ENCODE results near the gene LRRC63.
A peak's percentile ranks its signal among the peaks of the same experiment; 100 is the strongest.
"Not testable (repeated sequence)": the region's sequence is repeated elsewhere in the genome, so short reads cannot be mapped to it uniquely, and the experiment has no call there.

The LRRC63 gene

GRCh38 chr13:46181840-46182490 is 29.8 kb upstream of the LRRC63 start, which contains the start of gene LCP1:
Gene LCP1, minus strand, starts transcription at chr13:46182177. Its CDS starts 22,515 bp downstream, at chr13:46159662.
- DNase-seq (ENCODE audit: low read depth) = peak; percentile 66

- DNase-seq (ENCODE audit: low read depth) = no peak
These were observed 29.2 kb upstream of the LRRC63 start for GRCh38 chr13:46182491-46182877.

GRCh38 chr13:46183018-46183946 is 28.4 kb upstream of the LRRC63 start:
- DNase-seq (ENCODE audit: low read depth) = no peak

GRCh38 chr13:46184277-46184699 is 27.4 kb upstream of the LRRC63 start:
- peak; percentile 62 for DNase-seq (ENCODE audit: low read depth)

DNA sequence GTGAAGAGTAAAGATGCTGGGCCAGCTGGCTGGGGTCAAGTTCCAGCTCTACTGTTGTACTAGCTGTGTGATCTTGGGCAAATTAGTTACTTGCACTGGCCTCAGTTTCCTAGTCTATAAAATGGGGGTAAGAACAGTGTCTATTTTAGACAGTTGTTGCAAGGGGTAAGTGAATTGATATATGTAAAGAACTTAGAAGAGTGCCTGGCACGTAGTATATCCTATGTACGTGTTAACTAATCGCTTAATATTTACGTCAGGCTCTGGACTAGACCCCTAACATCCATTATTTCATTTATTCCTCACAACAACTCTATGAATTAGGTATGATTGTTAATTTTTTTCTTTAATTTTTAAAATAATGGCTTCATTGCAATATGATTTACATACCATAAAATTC is 26.1 kb upstream of the LRRC63 start:
- no peak for DNase-seq (ENCODE audit: low read depth)

DNA sequence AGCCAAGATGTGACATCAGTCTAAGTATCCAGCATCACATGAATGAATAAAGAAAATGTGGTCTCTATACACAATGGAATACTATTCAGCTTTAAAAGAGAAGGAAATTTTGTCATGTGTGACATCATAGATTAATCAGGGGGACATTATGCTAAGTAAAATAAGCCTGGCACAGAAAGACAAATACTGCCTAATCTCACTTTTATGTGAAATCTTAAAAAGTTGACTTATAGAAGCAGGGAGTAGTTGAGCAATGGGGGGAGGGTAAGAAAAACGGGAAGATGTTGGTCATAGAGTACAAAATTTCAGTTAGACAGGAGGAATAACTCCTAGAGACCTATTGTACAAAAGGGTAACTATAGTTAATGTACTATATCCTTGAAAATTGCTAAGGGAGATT is 19.3 kb upstream of the LRRC63 start:
- no peak for DNase-seq (ENCODE audit: low read depth)

GRCh38 chr13:46195016-46195415 is 16.7 kb upstream of the LRRC63 start:
- DNase-seq (ENCODE audit: low read depth) = no peak

GRCh38 chr13:46197299-46198048 is 14.3 kb upstream of the LRRC63 start:
- DNase-seq (ENCODE audit: low read depth) = no peak

DNA sequence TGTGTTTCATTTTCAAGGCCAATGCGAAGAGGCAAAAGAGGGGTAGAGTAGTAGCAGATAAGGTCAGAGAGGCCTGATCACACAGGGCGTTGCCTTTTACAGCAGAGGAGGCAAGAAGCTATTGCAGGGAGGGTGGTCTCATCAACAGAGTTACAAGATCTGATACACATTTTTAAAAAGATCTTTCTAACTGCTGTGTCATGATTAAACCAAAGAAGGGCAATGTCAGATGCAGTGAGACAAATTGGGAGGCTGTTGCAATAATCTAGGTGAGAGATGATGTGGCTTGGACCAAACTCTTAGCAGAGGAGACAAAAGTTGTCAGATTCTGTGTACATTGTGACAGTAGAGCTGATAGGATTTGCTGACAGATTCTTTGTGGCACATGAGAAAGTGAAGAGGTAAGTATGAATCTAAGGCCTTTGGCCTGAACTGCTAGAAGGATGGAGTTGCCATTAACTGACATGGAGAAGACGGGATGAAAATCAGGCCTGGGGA is 13.0 kb upstream of the LRRC63 start:
- DNase-seq (ENCODE audit: low read depth) = no peak

GRCh38 chr13:46202188-46202795 is 9.4 kb upstream of the LRRC63 start:
- no peak for DNase-seq (ENCODE audit: low read depth)

DNA sequence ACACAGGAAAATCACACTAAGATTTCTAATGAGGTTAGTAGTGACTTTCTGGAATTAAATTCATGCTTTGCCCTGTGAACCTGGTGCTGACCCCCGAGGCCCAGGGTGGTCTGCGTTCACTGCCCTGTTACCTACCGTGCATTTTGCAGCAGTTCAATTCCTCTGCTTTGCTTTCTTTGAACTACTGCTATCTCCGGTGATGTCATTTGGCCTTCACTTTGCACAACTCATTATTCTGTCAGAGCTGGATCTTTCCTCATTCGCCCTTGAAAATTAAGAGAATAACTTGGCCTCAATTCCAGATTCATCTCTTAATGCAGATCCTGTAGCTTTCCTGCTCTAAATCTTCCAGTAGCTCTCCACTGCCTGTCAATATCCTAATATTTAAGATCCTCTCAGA is 8.8 kb upstream of the LRRC63 start:
- no peak for DNase-seq (ENCODE audit: low read depth)

DNA sequence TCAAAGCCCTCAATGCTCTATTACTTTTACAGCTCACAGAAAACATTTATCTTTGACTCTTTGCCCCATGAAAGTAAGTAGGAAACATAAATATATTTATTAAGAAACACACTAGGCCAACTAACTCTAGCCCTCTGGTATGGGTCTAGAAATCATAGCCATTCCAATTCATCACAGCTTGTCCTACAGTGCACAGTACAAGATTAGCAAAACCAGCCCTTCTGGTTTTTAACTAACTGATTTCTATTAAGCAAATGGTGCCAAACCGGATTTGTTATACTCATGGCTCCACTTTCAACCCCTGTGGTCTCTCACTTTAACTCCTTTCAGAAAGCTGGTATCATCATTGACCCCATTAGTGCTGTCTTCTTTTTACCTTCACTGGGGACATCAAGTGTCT is 5.6 kb upstream of the LRRC63 start:
- DNase-seq (ENCODE audit: low read depth) = no peak

GRCh38 chr13:46207828-46208227 is 3.9 kb upstream of the LRRC63 start:
- DNase-seq (ENCODE audit: low read depth) = no peak

DNA sequence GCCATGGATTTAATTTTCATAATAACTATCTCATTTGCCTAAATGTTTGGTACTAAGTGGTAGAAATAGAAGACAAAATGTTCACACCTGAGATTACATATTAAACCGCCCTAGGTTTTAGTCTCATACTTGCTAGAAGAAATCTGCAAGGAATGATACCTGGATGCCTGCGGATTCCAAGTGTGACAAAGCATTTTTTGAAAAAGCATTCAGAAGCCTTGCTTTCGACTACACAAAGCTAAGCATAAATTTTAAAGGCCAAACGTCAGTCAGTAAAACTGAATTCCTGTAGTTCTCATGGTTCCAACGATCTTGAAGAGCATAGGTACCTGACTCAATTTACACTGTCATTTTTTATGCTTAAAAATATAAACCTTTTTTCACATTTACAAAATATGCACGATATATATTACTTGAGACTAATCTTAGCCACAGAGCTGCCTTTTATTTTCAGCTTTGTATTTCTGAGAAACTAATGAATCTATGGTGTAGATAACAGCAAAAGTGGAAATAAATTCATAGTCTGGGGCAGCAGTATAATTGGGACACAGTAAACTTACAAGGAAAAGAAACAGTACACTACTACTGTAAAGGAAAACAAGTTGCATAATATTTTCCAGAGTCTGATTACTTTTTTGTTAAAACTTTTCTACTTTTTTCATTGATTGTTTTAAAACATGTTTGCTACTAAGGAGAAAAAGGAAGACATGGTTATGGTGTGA is 1.2 kb upstream of the LRRC63 start:
- no peak for DNase-seq (ENCODE audit: low read depth)

DNA sequence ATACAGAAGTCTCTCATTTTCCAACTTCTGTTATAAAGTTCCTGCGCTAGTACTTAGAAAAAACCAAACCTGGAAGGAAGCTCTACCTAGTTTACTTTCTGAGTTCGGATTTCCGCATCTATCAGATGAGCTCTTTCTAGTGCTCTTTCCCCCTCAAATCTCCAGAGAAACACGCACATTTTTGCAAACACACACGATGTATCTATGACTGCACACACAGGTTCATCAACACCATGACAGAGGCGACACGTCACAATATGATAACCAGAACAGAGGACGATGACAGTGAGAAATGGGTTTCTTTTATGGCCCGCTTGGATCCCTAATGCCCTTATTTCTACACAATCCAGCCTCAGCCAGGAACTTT is 629 bp upstream of the LRRC63 start:
- DNase-seq (ENCODE audit: low read depth) = no peak

- DNase-seq (ENCODE audit: low read depth) = no peak
These were observed 1.5 kb downstream of the LRRC63 start for GRCh38 chr13:46213242-46213641.

GRCh38 chr13:46214741-46215140 is 3.0 kb downstream of the LRRC63 start:
- not testable (repeated sequence) for DNase-seq (ENCODE audit: low read depth)

- not testable (repeated sequence) for DNase-seq (ENCODE audit: low read depth)
These were observed 8.5 kb downstream of the LRRC63 start for GRCh38 chr13:46220234-46220633.

DNA sequence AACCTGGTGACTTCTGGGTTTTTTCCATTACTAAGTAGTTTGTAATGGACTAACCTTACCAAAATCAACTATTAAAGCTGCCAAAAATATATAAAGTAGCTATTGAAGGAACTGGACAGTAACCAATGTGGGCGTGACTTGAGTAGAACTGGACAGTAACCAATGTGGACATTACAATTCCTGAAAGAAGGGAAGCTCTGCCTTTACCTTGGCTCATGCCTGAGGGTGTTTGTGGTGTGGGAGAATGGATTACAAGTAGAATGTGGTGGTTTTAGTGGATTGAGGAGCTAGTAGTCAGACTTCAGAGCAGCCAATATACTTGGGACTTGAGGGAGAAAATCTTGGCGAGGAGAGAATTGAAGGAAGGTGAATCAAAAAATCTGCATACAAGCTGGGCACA is 17.5 kb downstream of the LRRC63 start:
- no peak for DNase-seq (ENCODE audit: low read depth)

GRCh38 chr13:46232281-46232680 is 20.6 kb downstream of the LRRC63 start:
- no peak for DNase-seq (ENCODE audit: low read depth)

DNA sequence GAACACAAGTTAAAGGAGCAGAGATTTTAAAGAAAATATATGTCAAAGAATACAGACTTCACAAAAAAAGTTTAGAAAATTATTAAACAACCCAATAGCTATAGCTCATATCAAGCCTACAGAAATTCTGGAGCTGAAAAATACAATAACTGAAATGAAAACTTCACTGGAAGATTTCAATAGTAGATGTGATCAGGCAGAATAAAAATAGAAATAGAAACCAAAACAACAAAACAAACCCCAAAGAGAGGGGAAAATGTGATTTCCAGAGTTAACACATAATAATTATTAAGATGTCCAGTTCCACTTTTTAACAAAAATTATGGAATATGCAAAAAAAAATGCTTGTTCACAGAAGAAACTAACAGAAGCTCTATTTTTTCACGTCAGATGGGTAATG is 23.6 kb downstream of the LRRC63 start:
- DNase-seq (ENCODE audit: low read depth) = no peak
